AG04450 (cell line): Measurements from ENCODE around the gene LIN9. TPM values are rescaled to one million over a fixed set of nuclear protein-coding genes. Genes with fewer than 3 reads are reported as not detected.

ENCODE experiments used
- CTCF ChIA-PET: fragments of 300-600, 350-600 bp; formaldehyde crosslinking; extraction: SDS; loops from one replicate; lab custom pipeline; 2022; ENCODE audit warnings: antibody characterized with exemption, inconsistent platforms; lab: Charles Lee
- POLR2A ChIA-PET: fragments of 350-600 bp; formaldehyde crosslinking; extraction: SDS; loops from one replicate; lab custom pipeline; 2021; ENCODE audit warnings: antibody characterized with exemption, inconsistent platforms; lab: Yijun Ruan, JAX
- DNase-seq: peaks from one replicate; pipeline ENCODE4 v3.0.0-alpha.2; 2011; ENCODE audit warnings: low read depth, low spot score
- H3K27ac ChIP-seq: one replicate; pipeline ENCODE4 v1.5.1; 2012; ENCODE audit warnings: low read depth, low read length, control low read depth
- H3K27me3 ChIP-seq: one replicate; pipeline ENCODE4 v1.6.0; 2012; ENCODE audit warnings: low read length; ENCODE audit not compliant: control insufficient read depth, insufficient read depth
- H3K4me3 ChIP-seq: 2 replicates; pipeline ENCODE4 v1.5.1; 2011; ENCODE audit warnings: mild to moderate bottlenecking, low read depth, low read length, control low read depth
- H3K9me3 ChIP-seq: 2 replicates; pipeline ENCODE4 v1.5.1; 2012; ENCODE audit warnings: low read length; ENCODE audit not compliant: control insufficient read depth, insufficient read depth
- CTCF ChIP-seq: IDR thresholded peaks from 2 replicates; pipeline ENCODE4 v1.5.1; 2011; ENCODE audit warnings: low read depth, low read length, control low read depth, inconsistent platforms
- polyA plus RNA-seq: library from polyadenylated mRNA; depleted of rRNA; stranded (reverse); fragments of >200 nt; gene quantifications from 2 replicates; pipeline ENCODE4 v1.2.3, GENCODE V29; 2011

The LIN9 gene
- polyA plus RNA-seq, 1 experiment = 2.2 TPM

GRCh38 chr1:226212545-226212944 lies 96.4 kb downstream of the LIN9 start:
- TF ChIP-seq CTCF = no peak

GRCh38 chr1:226211181-226211821 lies 97.7 kb downstream of the LIN9 start:
- Histone ChIP-seq H3K27ac (no peak overlapping the region), H3K9me3 (no peaks in the 10 kb centered on the region), H3K4me3 (no peak overlapping the region), H3K27me3 (peaks cover 27% of the 10 kb centered on the region)
- ChIA-PET CTCF (interaction anchor here (1.0 to 1.2 kb wide), 2 partner anchors 14 to 86 kb away, joined by 3 read pairs; no protein-coding TSS in a partner anchor), POLR2A (no interaction called here)
- TF ChIP-seq CTCF = no peak
- DNase-seq = no peak

More at GRCh38 chr1:226212545-226212944, 96.4 kb downstream of the LIN9 start:
- Histone ChIP-seq H3K27me3 (peaks cover 27% of the 10 kb centered on the region), H3K27ac (no peak overlapping the region), H3K9me3 (no peaks in the 10 kb centered on the region), H3K4me3 (no peak overlapping the region)
- no peak for DNase-seq
- ChIA-PET POLR2A (no interaction called here), CTCF (interaction anchor here (1.3 kb wide), 2 partner anchors 15 to 16 kb away, joined by 3 to 4 read pairs; no protein-coding TSS in a partner anchor)

- POLR2A ChIA-PET = no interaction called here
- no peak for TF ChIP-seq CTCF
- CTCF ChIA-PET = interaction anchor here (1.0 to 1.2 kb wide), 2 partner anchors 14 to 85 kb away, joined by 3 read pairs; no protein-coding TSS in a partner anchor
Observed at GRCh38 chr1:226210571-226211176, 98.3 kb downstream of the LIN9 start.

GRCh38 chr1:226209307-226210059 lies 99.5 kb downstream of the LIN9 start:
- no peak overlapping the region for H3K4me3 ChIP-seq
- peaks cover 27% of the 10 kb centered on the region for H3K27me3 ChIP-seq
- no peak overlapping the region for H3K27ac ChIP-seq
- no peaks in the 10 kb centered on the region for H3K9me3 ChIP-seq
- no peak for DNase-seq
- TF ChIP-seq CTCF = no peak
- ChIA-PET POLR2A (no interaction called here), CTCF (interaction anchor here (0.7 kb wide), 1 partner anchor 12 kb away, joined by 3 read pairs; no protein-coding TSS in a partner anchor)

More at GRCh38 chr1:226210571-226211176, 98.3 kb downstream of the LIN9 start:
- H3K9me3 ChIP-seq = no peaks in the 10 kb centered on the region
- no peak overlapping the region for H3K27ac ChIP-seq
- no peak overlapping the region for H3K4me3 ChIP-seq
- peaks cover 27% of the 10 kb centered on the region for H3K27me3 ChIP-seq
- no peak for DNase-seq
